ENCODE data around the gene ELF1.

The ELF1 gene

GRCh38 chr13:41005704-41006103, 13.4 kb downstream of the ELF1 start:
- DNase-seq: no peak

GRCh38 chr13:41004875-41005693, 14.0 kb downstream of the ELF1 start:
- DNase-seq: no peak

- no peak for DNase-seq
Observed at GRCh38 chr13:41002606-41003005, 16.5 kb downstream of the ELF1 start.

GRCh38 chr13:41001695-41002094, 17.4 kb downstream of the ELF1 start:
- no peak for DNase-seq

- DNase-seq: no peak
Observed at GRCh38 chr13:40999416-40999815, 19.7 kb downstream of the ELF1 start.

- no peak for DNase-seq
Observed at GRCh38 chr13:40996426-40997092, 22.6 kb downstream of the ELF1 start.

GRCh38 chr13:40995997-40996396, 23.1 kb downstream of the ELF1 start:
- no peak for DNase-seq

- DNase-seq: no peak
Observed at GRCh38 chr13:40994581-40995230, 24.4 kb downstream of the ELF1 start.

- DNase-seq: no peak
Observed at GRCh38 chr13:40993987-40994386, 25.1 kb downstream of the ELF1 start.

GRCh38 chr13:40992678-40993518, 26.2 kb downstream of the ELF1 start:
- DNase-seq: no peak

GRCh38 chr13:40987606-40988280, 31.4 kb downstream of the ELF1 start:
- DNase-seq: no peak

- DNase-seq: no peak
Observed at GRCh38 chr13:40986101-40986856, 32.8 kb downstream of the ELF1 start.

GRCh38 chr13:40985381-40986100, 33.6 kb downstream of the ELF1 start:
- DNase-seq: no peak

GRCh38 chr13:40984668-40985366, 34.3 kb downstream of the ELF1 start:
- no peak for DNase-seq

GRCh38 chr13:40983725-40984667, 35.1 kb downstream of the ELF1 start:
- no peak for DNase-seq

- no peak for DNase-seq
Observed at GRCh38 chr13:40983259-40983658, 35.9 kb downstream of the ELF1 start.

GRCh38 chr13:40982772-40983171, 36.3 kb downstream of the ELF1 start:
- DNase-seq: no peak

- no peak for DNase-seq
Observed at GRCh38 chr13:40981949-40982348, 37.2 kb downstream of the ELF1 start.

- no peak for DNase-seq
Observed at GRCh38 chr13:40981361-40981760, 37.8 kb downstream of the ELF1 start.

Data from activated CD4-positive, CD25-positive, alpha-beta regulatory T cell treated with anti-CD3 and anti-CD28 coated beads, Interleukin-2, amount 50 U/mL, for 72 hours (primary cell).